Natural killer cell (primary cell): ENCODE results near the gene MYCBPAP. TPM values are rescaled to one million over a fixed set of nuclear protein-coding genes. Genes with fewer than 3 reads are reported as not detected.

Experiments used
- ATAC-seq, 3 donors: fragments of 150-1000 bp in 2 of 3; fragments of 200-7000 bp in 1 of 3; cut with Tn5 transposase; 1 replicate in 1 of 3; 2 replicates in 2 of 3; pipeline ENCODE4 v1.10.0; 2021; ENCODE audit warnings: mild to moderate bottlenecking in 2 of 3, moderate library complexity in 2 of 3
- DNase-seq, 2 donors: peaks; one replicate each; pipeline versions ENCODE4 v3.0.0 to v3.0.0-alpha.2; 2013 to 2021; ENCODE audit warnings: mixed read lengths in 1 of 2
- H3K27ac ChIP-seq: one replicate; pipeline ENCODE4 v1.5.1; 2013; ENCODE audit warnings: mild to moderate bottlenecking, low read length
- H3K27me3 ChIP-seq: one replicate; pipeline ENCODE4 v1.6.1; 2013; ENCODE audit warnings: low read length; ENCODE audit not compliant: control insufficient read depth, insufficient read depth
- H3K36me3 ChIP-seq: one replicate; pipeline ENCODE4 v1.6.1; 2013; ENCODE audit warnings: low read length; ENCODE audit not compliant: control insufficient read depth, insufficient read depth
- H3K4me1 ChIP-seq: one replicate; pipeline ENCODE4 v1.6.1; 2013; ENCODE audit warnings: low read length; ENCODE audit not compliant: control insufficient read depth, insufficient read depth
- H3K4me3 ChIP-seq: one replicate; pipeline ENCODE4 v1.5.1; 2013; ENCODE audit warnings: low read length
- H3K9me3 ChIP-seq: one replicate; pipeline ENCODE4 v1.6.1; 2013; ENCODE audit warnings: low read length; ENCODE audit not compliant: control insufficient read depth, insufficient read depth
- H3K27ac Mint-ChIP-seq, 2 donors: one replicate each; pipeline ENCODE4 v1.8.0; 2022; ENCODE audit warnings: mild to moderate bottlenecking in 2 of 2, mixed read lengths in 2 of 2, moderate library complexity in 1 of 2
- H3K27me3 Mint-ChIP-seq, 2 donors: one replicate each; pipeline ENCODE4 v1.8.0; 2022; ENCODE audit warnings: low read depth in 2 of 2, mixed read lengths in 2 of 2
- H3K36me3 Mint-ChIP-seq: one replicate; pipeline ENCODE4 v1.8.0; 2022; ENCODE audit warnings: mixed read lengths
- H3K4me1 Mint-ChIP-seq, 2 donors: one replicate each; pipeline ENCODE4 v1.8.0; 2022; ENCODE audit warnings: mixed read lengths in 2 of 2
- H3K4me3 Mint-ChIP-seq: one replicate; pipeline ENCODE4 v1.8.0; 2022; ENCODE audit warnings: mild to moderate bottlenecking, moderate library complexity, mixed read lengths
- H3K9me3 Mint-ChIP-seq, 2 donors: one replicate each; pipeline ENCODE4 v1.8.0; 2022; ENCODE audit warnings: mixed read lengths in 2 of 2
- CTCF ChIP-seq: fragments of 200-600 bp; IDR thresholded peaks from one replicate; pipeline ENCODE4 v1.8.0; 2022; ENCODE audit warnings: antibody characterized with exemption
- WGBS: methylation state at CpG from one replicate; pipeline ENCODE4 v1.1.7; 2013; ENCODE audit warnings: missing lambda C conversion rate; ENCODE audit not compliant: insufficient coverage; 5-methylcytosine and 5-hydroxymethylcytosine counted together
- intact Hi-C: fragments of 100-400 bp; cut with micrococcal nuclease; formaldehyde crosslinking; loops from one replicate; pipeline ENCODE4 v1.14.2; 2022
- total RNA-seq, 4 donors: library from RNA; stranded (reverse); fragments of 120-200 nt in 1 of 4; gene quantifications; one replicate each; pipeline versions ENCODE4 v1.2.3 to v1.2.4, GENCODE V29; 2013 to 2022

Gene MYCBPAP
- total RNA-seq, 3 donors from 2014 or later (not counting 1 experiment from before 2014, with no cell fraction given) = 0.26 to 4.9 (median 0.70) TPM

GRCh38 chr17:50539762-50540559 lies 31.7 kb downstream of the MYCBPAP start:
- peaks cover 18 to 29% of the 10 kb centered on the region in 2 donors for H3K27me3 Mint-ChIP-seq
- no peak overlapping the region for H3K4me3 Mint-ChIP-seq
- no peak for TF ChIP-seq CTCF
- Histone ChIP-seq H3K36me3 (no peaks in the 10 kb centered on the region), H3K4me3 (no peak overlapping the region), H3K9me3 (no peaks in the 10 kb centered on the region), H3K4me1 (peaks cover 14% of the 10 kb centered on the region), H3K27me3 (no peaks in the 10 kb centered on the region), H3K27ac (no peak overlapping the region)
- intact Hi-C loops = loop anchor here (5.0 to 10.0 kb wide), 2 partner anchors 63 to 145 kb away; partner anchors contain the start of gene RSAD1
- no peaks in the 10 kb centered on the region for H3K9me3 Mint-ChIP-seq
- H3K4me1 Mint-ChIP-seq = peaks cover 11 to 17% of the 10 kb centered on the region in 2 donors
- no peak overlapping the region for H3K27ac Mint-ChIP-seq
- DNase-seq (no peak), ATAC-seq (no peak)
- WGBS = 77% methylated on average over 14 of the region's 15 CpGs
- no peaks in the 10 kb centered on the region for H3K36me3 Mint-ChIP-seq

- H3K27ac ChIP-seq = no peak overlapping the region
- no peak for TF ChIP-seq CTCF
- no peak overlapping the region for H3K4me3 ChIP-seq
- Mint-ChIP-seq H3K4me1 (peaks cover 11 to 17% of the 10 kb centered on the region in 2 donors), H3K36me3 (no peaks in the 10 kb centered on the region), H3K4me3 (peak overlapping the region; percentile 85), H3K27me3 (peaks cover 21% of the 10 kb centered on the region in 2 donors), H3K9me3 (no peaks in the 10 kb centered on the region), H3K27ac (peak overlapping the region in 1 of 2 donors; percentile 48)
- peaks cover 14% of the 10 kb centered on the region for H3K4me1 ChIP-seq
- WGBS = 97% methylated on average over 11 of the region's 11 CpGs
- no peaks in the 10 kb centered on the region for H3K36me3 ChIP-seq
- no peaks in the 10 kb centered on the region for H3K27me3 ChIP-seq
- no peaks in the 10 kb centered on the region for H3K9me3 ChIP-seq
- intact Hi-C loops = loop anchor here (5.0 to 10.0 kb wide), 2 partner anchors 63 to 144 kb away; partner anchors contain the start of gene RSAD1
- no peak for ATAC-seq
- no peak for DNase-seq
These were observed 32.5 kb downstream of the MYCBPAP start for GRCh38 chr17:50540560-50541401.

DNA sequence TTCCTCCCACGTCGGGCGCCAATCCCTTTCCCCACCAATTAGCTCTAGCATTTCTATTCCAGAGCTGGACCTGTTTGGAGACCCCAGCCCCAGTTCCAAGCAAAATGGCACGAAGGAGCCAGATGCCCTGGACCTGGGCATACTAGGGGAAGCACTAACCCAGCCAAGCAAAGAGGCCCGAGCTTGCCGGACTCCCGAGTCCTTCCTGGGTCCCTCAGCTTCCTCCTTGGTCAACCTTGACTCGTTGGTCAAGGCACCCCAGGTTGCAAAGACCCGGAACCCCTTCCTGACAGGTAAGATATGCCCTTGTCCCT lies 33.1 kb downstream of the MYCBPAP start:
- DNase-seq (no peak), ATAC-seq (no peak)
- peaks cover 17% of the 10 kb centered on the region for H3K4me1 ChIP-seq
- TF ChIP-seq CTCF = no peak
- no peaks in the 10 kb centered on the region for H3K36me3 ChIP-seq
- Mint-ChIP-seq H3K4me1 (peaks cover 14 to 20% of the 10 kb centered on the region in 2 donors), H3K36me3 (no peaks in the 10 kb centered on the region), H3K9me3 (no peaks in the 10 kb centered on the region), H3K4me3 (peak overlapping the region; percentile 85), H3K27ac (peak overlapping the region in 1 of 2 donors; percentile 48), H3K27me3 (peaks cover 15 to 18% of the 10 kb centered on the region in 2 donors)
- H3K4me3 ChIP-seq = peak overlapping the region; percentile 67
- H3K27ac ChIP-seq = no peak overlapping the region
- no peaks in the 10 kb centered on the region for H3K9me3 ChIP-seq
- no peaks in the 10 kb centered on the region for H3K27me3 ChIP-seq
- intact Hi-C loops = loop anchor here (5.0 to 10.0 kb wide), 2 partner anchors 64 to 143 kb away; partner anchors contain the start of gene RSAD1
- 75% methylated on average over 9 of the region's 9 CpGs for WGBS
